ENCODE data around the gene MS4A6E. TPM values are rescaled to one million over a fixed set of nuclear protein-coding genes. Genes with fewer than 3 reads are reported as not detected.
"Not testable (repeated sequence)": the region's sequence is repeated elsewhere in the genome, so short reads cannot be mapped to it uniquely, and the experiment has no call there.

The MS4A6E gene
- polyA plus RNA-seq (ENCODE audit: insufficient read length) = not detected

DNA sequence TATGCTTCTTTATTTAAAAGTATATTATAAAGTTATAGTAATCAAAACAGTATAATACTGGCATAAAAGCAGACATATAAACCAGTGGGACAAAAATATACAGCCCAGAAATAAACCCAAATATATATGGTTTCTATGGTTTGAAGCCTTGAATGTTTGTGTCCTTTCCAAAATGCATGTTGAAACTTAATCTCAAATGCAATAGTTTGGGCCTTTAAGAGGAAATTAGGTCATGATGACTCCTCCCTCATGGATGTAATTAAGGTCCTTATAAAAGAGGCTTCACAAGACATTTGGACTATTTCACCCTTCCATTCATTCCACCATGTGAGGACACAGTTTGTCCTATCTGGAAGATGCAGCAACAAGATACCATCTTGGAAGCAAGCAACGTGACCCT lies at the start of gene MS4A6E:
Gene MS4A6E, plus strand, starts transcription at position 301 of the 400 bp plus-strand sequence. CDS start 7,641 bp downstream, outside the sequence.
- DNase-seq = no peak

- DNase-seq = no peak
Measured at GRCh38 chr11:60280412-60280811, 46.6 kb upstream of the MS4A6E start, which contains the start of gene MS4A4A. TSS of gene MS4A4A (plus strand) at chr11:60280666. CDS start at chr11:60280676, 10 bp downstream.

- DNase-seq = no peak
Measured at GRCh38 chr11:60281485-60281884, 45.6 kb upstream of the MS4A6E start.

GRCh38 chr11:60282286-60282685 lies 44.8 kb upstream of the MS4A6E start:
- DNase-seq = no peak

- DNase-seq = not testable (repeated sequence)
Measured at GRCh38 chr11:60285411-60286126, 41.5 kb upstream of the MS4A6E start.

DNA sequence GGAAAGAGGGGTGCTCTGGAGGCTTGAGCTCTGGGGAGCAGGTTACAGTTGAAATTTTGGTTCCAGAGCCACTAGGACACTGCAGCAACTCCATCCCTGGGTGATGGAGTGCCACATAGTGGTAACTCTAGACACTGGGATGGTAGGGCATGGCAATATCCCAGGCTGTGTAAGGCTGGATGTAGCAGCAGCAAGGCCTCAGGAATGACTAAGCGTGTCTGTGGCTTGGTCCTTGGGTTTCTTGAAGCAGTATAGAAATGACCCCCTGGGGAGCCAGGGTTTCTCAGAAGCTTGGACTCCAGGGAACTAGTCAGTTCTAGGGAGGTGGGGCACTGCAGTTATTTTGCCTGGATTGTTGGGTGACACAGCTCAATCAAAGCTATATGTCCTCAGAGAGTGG lies 38.5 kb upstream of the MS4A6E start:
- DNase-seq = no peak

GRCh38 chr11:60292145-60292544 lies 34.9 kb upstream of the MS4A6E start:
- DNase-seq = no peak

DNA sequence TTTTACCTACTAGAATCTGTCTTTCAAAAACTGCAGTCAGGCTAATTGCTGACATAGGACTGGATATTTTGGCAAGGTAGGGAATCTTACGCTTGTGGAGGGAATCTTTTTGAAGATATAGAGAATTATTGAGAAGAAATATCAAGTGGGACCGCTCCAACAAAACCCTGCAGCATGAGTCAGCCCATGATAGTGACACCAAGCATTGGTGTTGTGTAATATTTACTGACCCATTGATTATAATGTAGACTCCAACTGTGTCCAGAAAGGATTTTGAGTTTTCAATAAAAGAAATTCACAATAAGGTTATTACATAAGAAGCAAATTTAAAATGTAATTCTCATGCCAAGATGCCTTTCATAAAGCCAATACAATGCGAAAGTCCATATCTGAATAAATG lies 25.9 kb upstream of the MS4A6E start:
- DNase-seq = no peak

DNA sequence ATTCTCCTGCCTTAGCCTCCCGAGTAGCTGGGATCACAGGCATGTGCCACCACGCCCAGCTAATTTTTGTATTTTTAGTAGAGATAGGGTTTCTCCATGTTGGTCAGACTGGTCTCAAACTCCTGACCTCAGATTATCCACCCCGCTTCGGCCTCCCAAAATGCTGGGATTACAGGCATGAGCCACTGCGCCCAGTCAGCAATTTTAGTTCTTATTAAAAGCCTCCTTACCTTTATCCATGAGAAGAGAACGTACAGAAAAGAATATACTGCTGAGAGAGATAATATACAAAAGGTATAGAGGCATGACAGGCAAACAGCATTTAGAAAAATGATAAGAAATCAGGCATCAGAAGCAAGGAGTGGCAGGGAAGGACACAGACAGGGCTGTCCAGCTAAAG lies 25.2 kb upstream of the MS4A6E start:
- DNase-seq = not testable (repeated sequence)

DNA sequence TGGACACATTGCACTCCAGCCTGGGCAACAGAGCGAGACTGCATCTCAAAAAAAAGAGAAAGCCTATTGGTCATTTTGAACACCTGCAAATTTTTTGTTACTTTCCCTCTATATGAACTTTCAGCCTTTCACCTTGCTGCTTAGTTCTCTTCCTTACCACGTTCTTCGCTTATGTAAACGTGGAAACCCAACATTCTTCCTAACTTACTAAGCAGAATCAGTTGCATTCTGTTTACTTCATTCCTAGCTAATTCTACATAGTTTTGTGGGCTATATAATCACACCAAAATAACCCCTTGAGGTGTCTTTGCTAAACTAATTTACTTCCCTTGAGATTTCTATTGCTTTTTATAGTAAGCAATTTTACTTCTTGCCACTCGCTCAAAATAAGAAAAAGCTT lies 23.4 kb upstream of the MS4A6E start:
- no peak for DNase-seq

- DNase-seq = no peak
Measured at GRCh38 chr11:60305906-60306619, 21.0 kb upstream of the MS4A6E start.

DNA sequence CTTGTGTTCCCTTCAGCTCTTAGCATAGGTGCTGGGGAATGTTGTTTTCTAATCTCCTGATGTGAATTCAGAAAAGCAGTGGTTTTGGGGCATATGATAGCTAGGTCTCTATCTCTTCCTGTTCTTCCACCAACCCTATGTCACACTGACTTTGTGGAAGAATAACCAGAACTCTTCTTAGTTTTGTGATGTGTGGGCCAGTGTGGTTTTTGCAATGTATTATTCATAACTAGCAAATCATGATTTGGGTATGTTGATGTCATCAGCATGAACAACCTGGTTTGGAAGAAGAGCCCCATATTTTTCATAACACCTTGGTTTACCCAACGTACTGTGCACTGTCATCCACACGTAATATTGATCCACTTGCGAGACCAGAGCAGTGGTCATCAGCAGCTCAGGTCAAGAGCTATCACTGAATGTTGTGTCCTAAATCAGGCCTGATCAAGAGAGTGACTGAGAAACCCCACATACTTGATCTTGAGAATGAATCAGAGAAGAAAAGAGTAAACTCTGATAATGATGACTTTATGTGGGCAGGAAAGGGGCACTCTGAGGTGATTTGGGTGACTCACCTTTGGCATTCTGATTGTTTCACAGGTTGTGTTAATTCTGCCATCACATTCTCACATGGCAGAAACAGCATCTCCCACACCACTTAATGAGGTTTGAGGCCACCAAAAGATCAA lies 19.4 kb upstream of the MS4A6E start:
- DNase-seq = no peak

DNA sequence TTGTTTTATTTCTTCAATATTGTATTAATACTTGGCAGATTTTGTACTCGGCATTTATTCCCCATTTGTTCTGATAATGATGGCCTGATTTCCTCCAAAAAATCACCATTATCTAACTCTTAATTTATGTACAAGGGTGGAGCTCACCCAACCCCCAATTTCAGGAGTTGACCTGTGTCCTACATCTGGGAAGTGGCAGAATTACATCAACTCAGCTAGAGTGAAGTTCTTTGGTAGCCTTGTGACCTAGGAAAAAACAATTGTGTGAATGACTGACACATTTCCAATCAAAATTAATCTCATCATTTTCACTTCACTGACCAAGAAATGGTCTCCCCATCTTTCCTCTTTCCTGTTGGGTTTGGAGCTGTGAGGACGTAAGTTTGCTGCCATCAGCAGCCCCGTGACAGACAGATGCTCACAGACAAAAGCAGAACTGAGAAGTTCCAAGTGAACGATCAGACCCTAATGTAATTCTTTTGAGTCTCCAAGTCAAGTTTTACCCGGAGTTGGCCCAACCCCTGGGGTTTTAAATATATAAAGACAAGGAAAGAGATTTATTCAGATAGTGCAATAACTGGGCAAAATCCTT lies 16.6 kb upstream of the MS4A6E start:
- DNase-seq = peak; percentile 50

DNA sequence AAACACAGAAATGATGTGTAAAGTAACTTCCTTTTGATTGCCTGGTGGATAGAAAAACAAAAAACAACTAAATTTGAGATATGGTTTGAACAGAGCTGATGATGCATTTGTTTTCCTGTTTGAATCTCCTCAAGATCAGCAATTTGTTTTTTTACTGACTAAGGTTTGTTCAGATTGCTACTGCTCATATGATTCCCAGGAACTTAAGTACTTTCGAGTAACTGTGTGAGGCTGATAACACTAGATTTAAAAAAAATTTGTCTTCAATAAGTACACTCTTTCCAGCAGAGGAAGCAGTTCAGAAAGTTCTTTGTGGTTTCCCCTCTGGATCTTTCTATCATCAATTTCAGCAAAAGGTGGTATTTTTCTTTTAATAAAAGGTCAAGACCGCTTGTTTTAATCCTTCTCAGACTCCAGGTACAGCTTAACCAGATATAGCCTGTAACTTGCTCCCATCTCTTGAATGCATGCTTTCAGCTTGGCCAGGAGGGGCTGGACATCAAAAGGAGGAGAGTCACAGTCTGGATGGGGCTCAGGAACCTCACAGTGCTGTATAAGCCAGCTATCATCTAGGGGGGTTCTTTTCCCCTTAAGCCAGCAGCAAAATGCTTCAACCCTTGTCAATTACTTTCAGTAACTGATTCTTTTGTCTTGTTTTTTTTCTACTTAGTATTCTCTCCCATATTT lies 12.3 kb upstream of the MS4A6E start:
- DNase-seq = no peak

- no peak for DNase-seq
Measured at GRCh38 chr11:60315871-60316270, 11.2 kb upstream of the MS4A6E start.

DNA sequence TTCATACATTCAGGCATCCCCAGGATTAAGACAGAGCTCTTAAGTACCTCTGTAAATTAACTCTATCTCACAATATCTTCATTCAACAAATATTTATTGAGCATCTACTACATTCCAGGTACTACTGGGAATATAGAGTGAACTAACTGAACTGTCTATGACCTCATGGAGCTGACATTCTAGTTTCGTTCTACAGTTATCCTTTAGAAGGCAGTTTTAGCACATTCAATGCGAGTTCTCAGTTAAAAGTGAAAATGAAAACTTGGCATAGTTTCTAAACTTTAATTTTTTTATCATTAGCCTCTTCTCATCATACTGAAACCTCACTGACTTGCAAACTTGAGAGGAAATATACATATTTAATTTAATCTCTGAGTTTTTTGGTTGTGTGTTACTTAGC lies 10.7 kb upstream of the MS4A6E start:
- DNase-seq = no peak

GRCh38 chr11:60318726-60319125 lies 8.3 kb upstream of the MS4A6E start:
- no peak for DNase-seq

- DNase-seq = no peak
Measured at GRCh38 chr11:60321051-60321450, 6.0 kb upstream of the MS4A6E start.

DNA sequence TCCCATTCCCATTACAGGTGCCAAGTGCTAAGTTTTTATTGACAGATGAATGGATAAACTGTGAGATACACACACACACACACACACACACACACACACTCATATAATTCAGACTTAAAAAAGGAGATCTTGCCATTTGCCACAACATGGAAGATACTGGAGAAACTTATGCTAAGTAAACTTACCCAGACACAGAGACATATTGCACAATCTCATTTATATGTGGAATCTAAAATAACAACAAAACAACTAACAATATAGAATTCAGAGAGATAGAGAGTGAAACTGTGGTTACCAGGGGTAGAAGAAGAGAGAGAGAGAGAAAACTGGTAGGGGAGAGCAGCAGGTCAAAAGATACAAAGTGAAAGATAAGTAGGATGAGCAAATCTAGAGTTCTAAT lies 1.4 kb downstream of the MS4A6E start:
- DNase-seq = no peak

DNA sequence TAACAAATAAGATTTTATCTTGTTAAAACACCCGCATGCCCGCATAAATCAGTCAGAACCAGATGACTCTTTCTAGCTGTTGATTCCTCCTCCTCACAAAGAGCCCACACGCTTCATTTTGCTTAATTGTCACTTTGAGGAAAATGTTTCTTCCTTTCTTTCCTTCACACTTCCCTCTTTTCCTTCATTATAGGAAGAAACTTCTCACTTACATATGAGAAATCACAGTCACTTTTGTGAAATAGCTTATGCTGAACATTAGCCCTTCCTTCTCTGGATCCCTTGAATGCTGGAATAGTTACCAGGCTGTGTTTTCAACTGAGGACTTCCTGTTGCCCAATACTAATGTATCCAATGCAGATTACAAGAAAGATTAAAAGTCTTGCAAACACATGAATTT lies 5.8 kb downstream of the MS4A6E start:
- no peak for DNase-seq

DNA sequence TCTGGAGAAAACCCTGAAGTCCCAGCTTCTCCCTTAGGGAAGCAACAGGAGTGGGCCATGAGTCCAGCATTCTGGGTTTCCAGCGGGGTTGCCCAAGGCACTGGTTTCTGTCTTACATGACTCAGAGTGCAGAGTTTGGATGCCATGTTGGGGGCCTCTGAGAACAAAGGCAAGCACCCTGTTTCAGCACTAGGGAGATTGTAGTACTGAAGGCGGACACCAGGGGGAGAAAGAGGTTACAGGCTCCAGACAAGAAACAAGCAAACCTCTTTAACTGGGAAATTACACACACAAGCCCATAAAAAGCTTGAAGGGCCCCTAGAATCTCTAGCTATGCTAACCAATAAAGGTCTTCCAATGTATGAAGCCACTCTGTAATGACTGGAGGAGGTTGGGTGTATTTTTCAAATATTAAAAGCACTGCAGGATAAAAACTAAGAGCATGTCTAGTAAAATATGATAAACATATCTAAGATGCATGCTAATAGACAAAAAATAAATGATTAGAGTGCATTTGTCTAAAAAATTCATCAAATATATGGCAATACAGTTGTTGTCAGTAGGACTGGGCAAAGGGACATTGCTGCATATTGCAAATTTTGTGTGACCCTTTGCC lies 7.1 kb downstream of the MS4A6E start:
- peak; percentile 36 for DNase-seq

Data from hindlimb muscle (tissue), 1 donor.